A673 (cell line): ENCODE results near the gene LTA. TPM values are rescaled to one million over a fixed set of nuclear protein-coding genes. Genes with fewer than 3 reads are reported as not detected.

ENCODE experiments used
- BruUV-seq: library from RNA; stranded (reverse); fragments of 400-500 nt; replicated peaks from 2 replicates; lab custom pipeline; 2021; lab: Mats Ljungman, UMichigan
- CTCF ChIA-PET: fragments of 300-600 bp; sonication (Branson Sonifier 250); formaldehyde crosslinking; loops from one replicate; lab custom pipeline; 2022; ENCODE audit warnings: antibody characterized with exemption; lab: Charles Lee
- POLR2A ChIA-PET: fragments of 300-600 bp; sonication (Branson Sonifier 250); formaldehyde crosslinking; loops from one replicate; lab custom pipeline; 2022; ENCODE audit warnings: antibody characterized with exemption; ENCODE audit not compliant: low non-redundant PET; lab: Charles Lee
- DNase-seq: peaks from one replicate; pipeline ENCODE4 v3.0.0-alpha.2; 2015; ENCODE audit warnings: low spot score
- H3K27ac ChIP-seq: fragments of 200-600 bp; sonication (generic); 2 replicates; pipeline ENCODE4 v1.5.1; 2016; ENCODE audit warnings: mixed run types, low read depth, mild to moderate bottlenecking, mixed read lengths, antibody characterized with exemption, low read length; ENCODE audit not compliant: poor library complexity, severe bottlenecking
- H3K27me3 ChIP-seq: fragments of 200-600 bp; sonication (generic); replicated peaks from 2 replicates; pipeline ENCODE4 v1.6.1; 2017; ENCODE audit warnings: mixed run types, low read depth, mild to moderate bottlenecking, mixed read lengths, antibody characterized with exemption, low read length; ENCODE audit not compliant: insufficient read depth, poor library complexity
- H3K36me3 ChIP-seq: fragments of 200-600 bp; sonication (generic); 2 replicates; pipeline ENCODE4 v1.6.1; 2016; ENCODE audit warnings: mixed run types, mild to moderate bottlenecking, mixed read lengths, antibody characterized with exemption, low read length; ENCODE audit not compliant: insufficient read depth, poor library complexity, severe bottlenecking
- H3K4me1 ChIP-seq: fragments of 200-600 bp; sonication (generic); 2 replicates; pipeline ENCODE4 v1.6.1; 2017; ENCODE audit warnings: mixed run types, mild to moderate bottlenecking, mixed read lengths, antibody characterized with exemption, low read length; ENCODE audit not compliant: insufficient read depth, poor library complexity, severe bottlenecking
- H3K4me3 ChIP-seq: fragments of 200-600 bp; sonication (generic); 2 replicates; pipeline ENCODE4 v1.5.1; 2016; ENCODE audit warnings: low read depth, mixed run types, mild to moderate bottlenecking, mixed read lengths, low read length; ENCODE audit not compliant: poor library complexity, severe bottlenecking
- H3K9me3 ChIP-seq: fragments of 200-600 bp; sonication (generic); 2 replicates; pipeline ENCODE4 v1.6.1; 2016; ENCODE audit warnings: mixed run types, low read depth, mild to moderate bottlenecking, mixed read lengths, antibody characterized with exemption, low read length; ENCODE audit not compliant: poor library complexity, severe bottlenecking
- EZH2 ChIP-seq: fragments of 200-600 bp; sonication (generic); IDR thresholded peaks from 2 replicates; pipeline ENCODE4 v1.6.1; 2017; ENCODE audit warnings: borderline replicate concordance, low read depth, mild to moderate bottlenecking, mixed read lengths, antibody characterized with exemption, low read length; ENCODE audit not compliant: poor library complexity, severe bottlenecking
- intact Hi-C: fragments of 100-400 bp; cut with micrococcal nuclease; formaldehyde crosslinking; loops from one replicate; pipeline ENCODE4 v1.10.0; 2022; ENCODE audit not compliant: unreplicated experiment
- total RNA-seq: library from RNA; stranded (reverse); gene quantifications from 2 replicates; pipeline ENCODE4 v1.2.3, GENCODE V29; 2021
- TF ChIP-seq, protein P1 (sequence below): fragments of 300-800, 200-600 bp; sonication (generic); conservative IDR thresholded peaks from 2 replicates; pipeline ENCODE4 v1.5.1; 2017; ENCODE audit warnings: low read depth, mild to moderate bottlenecking, antibody characterized with exemption, low read length, moderate library complexity, mixed read lengths

LTA gene
- total RNA-seq, 1 experiment from 2014 or later = not detected

GRCh38 chr6:31621320-31621939, 49.3 kb downstream of the LTA start:
- intact Hi-C loops = loop anchor here (5.0 kb wide), 1 partner anchor 41 kb away; the partner anchor contains the start of genes C6orf47 and GPANK1
- Histone ChIP-seq H3K27me3 (no peaks in the 10 kb centered on the region), H3K36me3 (peaks cover 50% of the 10 kb centered on the region), H3K27ac (peak overlapping the region; percentile 99), H3K9me3 (no peaks in the 10 kb centered on the region), H3K4me3 (peak overlapping the region; percentile 76), H3K4me1 (peaks cover 11% of the 10 kb centered on the region)
- BruUV-seq = TSS peak; percentile 68
- DNase-seq = no peak
- ChIA-PET CTCF (no interaction called here), POLR2A (no interaction called here)
- TF ChIP-seq, protein P1, sequence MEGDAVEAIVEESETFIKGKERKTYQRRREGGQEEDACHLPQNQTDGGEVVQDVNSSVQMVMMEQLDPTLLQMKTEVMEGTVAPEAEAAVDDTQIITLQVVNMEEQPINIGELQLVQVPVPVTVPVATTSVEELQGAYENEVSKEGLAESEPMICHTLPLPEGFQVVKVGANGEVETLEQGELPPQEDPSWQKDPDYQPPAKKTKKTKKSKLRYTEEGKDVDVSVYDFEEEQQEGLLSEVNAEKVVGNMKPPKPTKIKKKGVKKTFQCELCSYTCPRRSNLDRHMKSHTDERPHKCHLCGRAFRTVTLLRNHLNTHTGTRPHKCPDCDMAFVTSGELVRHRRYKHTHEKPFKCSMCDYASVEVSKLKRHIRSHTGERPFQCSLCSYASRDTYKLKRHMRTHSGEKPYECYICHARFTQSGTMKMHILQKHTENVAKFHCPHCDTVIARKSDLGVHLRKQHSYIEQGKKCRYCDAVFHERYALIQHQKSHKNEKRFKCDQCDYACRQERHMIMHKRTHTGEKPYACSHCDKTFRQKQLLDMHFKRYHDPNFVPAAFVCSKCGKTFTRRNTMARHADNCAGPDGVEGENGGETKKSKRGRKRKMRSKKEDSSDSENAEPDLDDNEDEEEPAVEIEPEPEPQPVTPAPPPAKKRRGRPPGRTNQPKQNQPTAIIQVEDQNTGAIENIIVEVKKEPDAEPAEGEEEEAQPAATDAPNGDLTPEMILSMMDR = no peak
- no peak for TF ChIP-seq EZH2

DNA sequence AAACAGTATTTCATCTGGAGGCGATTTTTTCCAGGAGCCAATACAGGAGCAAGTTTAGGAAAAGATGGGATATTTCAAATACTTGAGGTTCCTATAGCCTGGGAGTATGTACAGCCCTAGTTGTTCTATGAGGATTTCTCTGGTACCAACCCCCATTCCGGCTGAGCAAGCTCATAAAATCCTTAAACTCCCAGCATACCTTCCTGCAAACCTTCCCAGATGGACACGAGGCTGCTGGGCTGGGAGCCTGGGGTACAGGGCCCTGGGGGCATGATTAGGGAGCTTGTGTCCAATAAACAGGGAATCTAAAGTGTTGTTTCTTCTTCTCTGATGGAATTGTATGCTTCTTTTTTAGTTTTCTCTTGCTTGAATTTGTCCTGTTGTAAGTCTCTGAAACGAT, 49.9 kb downstream of the LTA start:
- Histone ChIP-seq H3K4me1 (peaks cover 11% of the 10 kb centered on the region), H3K36me3 (peaks cover 55% of the 10 kb centered on the region), H3K27me3 (no peaks in the 10 kb centered on the region), H3K4me3 (peak overlapping the region; percentile 76), H3K9me3 (no peaks in the 10 kb centered on the region), H3K27ac (peak overlapping the region; percentile 99)
- ChIA-PET CTCF (no interaction called here), POLR2A (no interaction called here)
- intact Hi-C loops = loop anchor here (5.0 kb wide), 1 partner anchor 40 kb away; the partner anchor contains the start of genes C6orf47 and GPANK1
- TF ChIP-seq EZH2 = no peak
- TF ChIP-seq, protein P1 = no peak
- no TSS peak for BruUV-seq
- no peak for DNase-seq

DNA sequence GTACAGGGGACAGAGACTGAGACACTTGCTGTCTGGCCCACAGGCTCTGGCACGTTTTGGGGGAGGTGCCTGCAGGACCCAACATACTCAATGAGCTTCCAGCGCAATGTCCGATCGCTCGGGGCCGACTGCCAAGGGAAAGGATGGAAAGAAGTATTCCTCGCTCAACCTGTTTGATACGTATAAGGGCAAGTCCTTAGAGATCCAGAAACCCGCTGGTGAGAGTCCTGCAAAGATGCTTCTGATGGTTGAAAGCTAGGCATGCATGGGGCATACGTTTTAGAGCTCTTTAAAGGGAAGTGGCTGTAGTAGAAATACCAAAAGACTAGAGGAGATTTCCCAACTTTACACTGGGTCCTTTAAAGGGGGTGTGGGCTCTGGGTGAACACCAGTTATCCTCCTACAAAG, 50.6 kb downstream of the LTA start:
- intact Hi-C loops = loop anchor here (5.0 kb wide), 1 partner anchor 40 kb away; the partner anchor contains the start of genes C6orf47 and GPANK1
- BruUV-seq = no TSS peak
- TF ChIP-seq, protein P1 = no peak
- TF ChIP-seq EZH2 = no peak
- ChIA-PET CTCF (no interaction called here), POLR2A (interaction anchor here (0.5 to 0.6 kb wide), 2 partner anchors 13 to 214 kb away, joined by 3 read pairs; no protein-coding TSS in a partner anchor)
- Histone ChIP-seq H3K9me3 (no peaks in the 10 kb centered on the region), H3K4me1 (peaks cover 11% of the 10 kb centered on the region), H3K4me3 (peak overlapping the region; percentile 76), H3K36me3 (peaks cover 62% of the 10 kb centered on the region), H3K27ac (peak overlapping the region; percentile 99), H3K27me3 (no peaks in the 10 kb centered on the region)
- no peak for DNase-seq

Other genes with a start within 250 kb of the LTA start
- gene HLA-B, start 215.1 kb upstream of the LTA start, total RNA-seq = 27.3 and 29.9 TPM in 2 replicates
- 31.6 and 41.2 TPM in 2 replicates for gene MICA, start 168.7 kb upstream of the LTA start, total RNA-seq
- gene MICB, start 74.1 kb upstream of the LTA start, total RNA-seq = 11.1 and 12.7 TPM in 2 replicates
- not detected in 2 replicates for gene MCCD1, start 43.3 kb upstream of the LTA start, total RNA-seq
- 558 and 594 TPM in 2 replicates for gene DDX39B, start 30.3 kb upstream of the LTA start, total RNA-seq
- gene ATP6V1G2, start 25.7 kb upstream of the LTA start, total RNA-seq = 2.5 and 3.1 TPM in 2 replicates
- 15.7 and 17.2 TPM in 2 replicates for gene NFKBIL1, start 24.7 kb upstream of the LTA start, total RNA-seq
- 0.17 and 0.42 TPM in 2 replicates for gene TNF, start 3.3 kb downstream of the LTA start, total RNA-seq
- gene LTB, start 10.1 kb downstream of the LTA start, total RNA-seq = not detected in 2 replicates
- not detected in 2 replicates for gene LST1, start 14.0 kb downstream of the LTA start, total RNA-seq
- gene NCR3, start 20.7 kb downstream of the LTA start, total RNA-seq = not detected in 2 replicates
- 0.64 and 0.68 TPM in 2 replicates for gene AIF1, start 42.9 kb downstream of the LTA start, total RNA-seq
- gene PRRC2A, start 48.4 kb downstream of the LTA start, total RNA-seq = 289 and 313 TPM in 2 replicates
- gene BAG6, start 80.4 kb downstream of the LTA start, total RNA-seq = 391 and 393 TPM in 2 replicates
- gene APOM, start 83.6 kb downstream of the LTA start, total RNA-seq = 2.5 and 4.8 TPM in 2 replicates
- 20.1 and 21.3 TPM in 2 replicates for gene C6orf47, start 88.5 kb downstream of the LTA start, total RNA-seq
- 27.7 and 32.0 TPM in 2 replicates for gene GPANK1, start 92.7 kb downstream of the LTA start, total RNA-seq
- gene CSNK2B, start 93.8 kb downstream of the LTA start, total RNA-seq = 252 and 253 TPM in 2 replicates
- gene LY6G5B, start 97.7 kb downstream of the LTA start, total RNA-seq = 18.9 and 19.4 TPM in 2 replicates
- gene LY6G5C, start 108.8 kb downstream of the LTA start, total RNA-seq = 3.9 and 6.8 TPM in 2 replicates
- gene ABHD16A, start 131.0 kb downstream of the LTA start, total RNA-seq = 36.3 and 45.6 TPM in 2 replicates
- gene LY6G6F, start 134.6 kb downstream of the LTA start, total RNA-seq = not detected in 2 replicates
- gene LY6G6D, start 143.1 kb downstream of the LTA start, total RNA-seq = not detected in 2 replicates
- 0.42 and 0.80 TPM in 2 replicates for gene LY6G6C, start 149.5 kb downstream of the LTA start, total RNA-seq
- gene MPIG6B, start 151.1 kb downstream of the LTA start, total RNA-seq = not detected in 2 replicates
- gene DDAH2, start 157.0 kb downstream of the LTA start, total RNA-seq = 68.2 and 86.7 TPM in 2 replicates
- gene CLIC1, start 164.2 kb downstream of the LTA start, total RNA-seq = 371 and 431 TPM in 2 replicates
- 76.4 and 102 TPM in 2 replicates for gene MSH5, start 167.7 kb downstream of the LTA start, total RNA-seq
- gene SAPCD1, start 190.4 kb downstream of the LTA start, total RNA-seq = 9.9 and 19.9 TPM in 2 replicates
- 2.7 and 2.8 TPM in 2 replicates for gene VWA7, start 205.0 kb downstream of the LTA start, total RNA-seq
- 233 and 247 TPM in 2 replicates for gene VARS1, start 223.5 kb downstream of the LTA start, total RNA-seq
- 99.8 and 104 TPM in 2 replicates for gene LSM2, start 234.7 kb downstream of the LTA start, total RNA-seq
- gene HSPA1L, start 243.0 kb downstream of the LTA start, total RNA-seq = 1.1 and 1.4 TPM in 2 replicates
- gene HSPA1A, start 243.3 kb downstream of the LTA start, total RNA-seq = 113 and 129 TPM in 2 replicates